ENCODE data around the gene MYO9B. TPM values are rescaled to one million over a fixed set of nuclear protein-coding genes. Genes with fewer than 3 reads are reported as not detected.

MYO9B gene
- polyA plus RNA-seq, 1 donor (not counting 4 experiments of a cell fraction or from before 2014, with no cell fraction given), result 14.3 TPM

- no peak for TF ChIP-seq CTCF (optimal IDR thresholded peaks at IDR 0.05 in 1 of 3, IDR thresholded peaks at IDR 0.05 in 1 of 3, conservative IDR thresholded peaks at IDR 0.05 in 1 of 3; ENCODE audit: extremely low read depth in 1 of 3, insufficient read depth in 2 of 3, low read length in 3 of 3)
- no peak for TF ChIP-seq EZH2 (IDR thresholded peaks at IDR 0.05; ENCODE audit: low read length)
- no peaks in the 10 kb centered on the region for H3K9me1 ChIP-seq (ENCODE audit: control insufficient read depth, extremely low read depth, insufficient read depth, low read length)
- dilution Hi-C loops (cut with MboI; ENCODE audit: extremely low pct_ligation_motif_present, low sequenced_read_pairs), result no loop called here
- no peaks in the 10 kb centered on the region for H3K36me3 ChIP-seq (ENCODE audit: control insufficient read depth in 2 of 2, extremely low read depth in 1 of 2, insufficient read depth in 2 of 2, low read length in 2 of 2)
- FAIRE-seq (no peak), DNase-seq (ENCODE audit: low read depth, low spot score) (no peak)
- H3K9ac ChIP-seq (ENCODE audit: control insufficient read depth, extremely low read depth, insufficient read depth, low read length), result no peak overlapping the region
- H3K27me3 ChIP-seq (ENCODE audit: control insufficient read depth, extremely low read depth, insufficient read depth, low read length), result no peaks in the 10 kb centered on the region
- H3K4me3 ChIP-seq (ENCODE audit: control insufficient read depth in 2 of 3, extremely low read depth in 1 of 3, insufficient read depth in 2 of 3, low read depth in 1 of 3, low read length in 3 of 3), result no peak overlapping the region
- no peaks in the 10 kb centered on the region for H4K20me1 ChIP-seq (ENCODE audit: control insufficient read depth, extremely low read depth, insufficient read depth, low read length)
- no peak overlapping the region for H2AFZ ChIP-seq (ENCODE audit: control insufficient read depth, low read length)
- H3K9me3 ChIP-seq (ENCODE audit: control insufficient read depth, low read depth, low read length), result no peaks in the 10 kb centered on the region
- no peak overlapping the region for H3K4me2 ChIP-seq (ENCODE audit: control insufficient read depth, extremely low read depth, insufficient read depth, low read depth, low read length)
- H3K27ac ChIP-seq (ENCODE audit: control insufficient read depth, insufficient read depth, low read length), result no peak overlapping the region
- H3K79me2 ChIP-seq (ENCODE audit: control insufficient read depth, insufficient read depth, low read length), result no peaks in the 10 kb centered on the region
- H3K4me1 ChIP-seq (ENCODE audit: control insufficient read depth, extremely low read depth, insufficient read depth, low read length), result no peaks in the 10 kb centered on the region
Measured at GRCh38 chr19:17043744-17044143, 31.8 kb upstream of the MYO9B start.

DNA sequence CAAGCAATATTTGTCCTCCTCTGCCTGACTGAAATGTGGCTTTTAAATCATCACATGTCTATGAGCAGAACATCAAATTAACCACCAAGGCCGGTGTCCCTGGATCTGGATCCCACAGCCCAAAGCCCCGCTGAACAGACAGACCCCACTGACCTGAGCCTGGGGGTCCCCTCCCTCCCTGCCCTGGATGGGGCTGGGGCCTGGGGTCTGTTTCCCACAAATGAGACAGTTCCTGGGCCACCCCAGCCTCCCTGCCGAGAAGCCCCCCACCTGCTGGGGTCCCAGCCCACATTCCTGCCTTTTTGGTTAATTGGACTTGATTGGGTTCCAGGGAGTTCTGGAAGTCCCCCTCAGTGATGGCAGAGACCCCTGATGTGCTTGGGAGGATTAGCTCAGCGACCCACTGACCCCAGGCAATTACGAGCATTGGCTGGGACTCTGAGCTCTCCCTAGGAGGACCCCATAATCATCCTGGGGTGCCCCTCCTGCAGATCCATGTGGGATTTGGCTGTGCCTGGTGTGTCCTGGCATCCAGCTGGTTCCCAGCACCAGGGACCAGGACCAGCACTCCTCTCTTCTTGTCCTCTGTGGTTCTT, 29.6 kb upstream of the MYO9B start:
- TF ChIP-seq CTCF (optimal IDR thresholded peaks at IDR 0.05 in 1 of 3, IDR thresholded peaks at IDR 0.05 in 1 of 3, conservative IDR thresholded peaks at IDR 0.05 in 1 of 3; ENCODE audit: extremely low read depth in 1 of 3, insufficient read depth in 2 of 3, low read length in 3 of 3) (no peak), EZH2 (IDR thresholded peaks at IDR 0.05; ENCODE audit: low read length) (no peak)
- H3K9ac ChIP-seq (ENCODE audit: control insufficient read depth, extremely low read depth, insufficient read depth, low read length), result no peak overlapping the region
- dilution Hi-C loops (cut with MboI; ENCODE audit: extremely low pct_ligation_motif_present, low sequenced_read_pairs), result no loop called here
- no peaks in the 10 kb centered on the region for H3K9me1 ChIP-seq (ENCODE audit: control insufficient read depth, extremely low read depth, insufficient read depth, low read length)
- FAIRE-seq (no peak), DNase-seq (ENCODE audit: low read depth, low spot score) (no peak)
- H3K4me3 ChIP-seq (ENCODE audit: control insufficient read depth in 2 of 3, extremely low read depth in 1 of 3, insufficient read depth in 2 of 3, low read depth in 1 of 3, low read length in 3 of 3), result no peak overlapping the region
- no peaks in the 10 kb centered on the region for H3K79me2 ChIP-seq (ENCODE audit: control insufficient read depth, insufficient read depth, low read length)
- H2AFZ ChIP-seq (ENCODE audit: control insufficient read depth, low read length), result no peak overlapping the region
- no peaks in the 10 kb centered on the region for H3K9me3 ChIP-seq (ENCODE audit: control insufficient read depth, low read depth, low read length)
- no peaks in the 10 kb centered on the region for H4K20me1 ChIP-seq (ENCODE audit: control insufficient read depth, extremely low read depth, insufficient read depth, low read length)
- no peak overlapping the region for H3K4me2 ChIP-seq (ENCODE audit: control insufficient read depth, extremely low read depth, insufficient read depth, low read depth, low read length)
- H3K27me3 ChIP-seq (ENCODE audit: control insufficient read depth, extremely low read depth, insufficient read depth, low read length), result no peaks in the 10 kb centered on the region
- peaks cover 2 to 3% of the 10 kb centered on the region in 2 experiments for H3K36me3 ChIP-seq (ENCODE audit: control insufficient read depth in 2 of 2, extremely low read depth in 1 of 2, insufficient read depth in 2 of 2, low read length in 2 of 2)
- no peak overlapping the region for H3K27ac ChIP-seq (ENCODE audit: control insufficient read depth, insufficient read depth, low read length)
- H3K4me1 ChIP-seq (ENCODE audit: control insufficient read depth, extremely low read depth, insufficient read depth, low read length), result peaks cover 7% of the 10 kb centered on the region
